NCI-H2171 treated with DMSO at 0.1 percent for 48 hours (cell line): ENCODE data around the gene TDRD1.
A peak's percentile ranks its signal among the peaks of the same experiment; 100 is the strongest.
"Not testable (repeated sequence)": the region's sequence is repeated elsewhere in the genome, so short reads cannot be mapped to it uniquely, and the experiment has no call there.

Experiments used
- DNase-seq: peaks from one replicate; lab custom pipeline; 2025; lab: John Stamatoyannopoulos, UW

Gene TDRD1

GRCh38 chr10:114179148-114179547 lies at the start of gene TDRD1:
Gene TDRD1 (plus strand): TSS chr10:114179353. CDS start chr10:114187832, 8,479 bp downstream.
- no peak for DNase-seq

- DNase-seq = no peak
Observed at GRCh38 chr10:114131094-114131493, 48.1 kb upstream of the TDRD1 start.

- no peak for DNase-seq
Observed at GRCh38 chr10:114135476-114135875, 43.7 kb upstream of the TDRD1 start.

GRCh38 chr10:114138581-114138980 lies 40.6 kb upstream of the TDRD1 start:
- no peak for DNase-seq

- DNase-seq = no peak
Observed at GRCh38 chr10:114140036-114140435, 39.1 kb upstream of the TDRD1 start.

- DNase-seq = not testable (repeated sequence)
Observed at GRCh38 chr10:114140827-114141226, 38.3 kb upstream of the TDRD1 start.

GRCh38 chr10:114142018-114142417 lies 37.1 kb upstream of the TDRD1 start:
- no peak for DNase-seq

- DNase-seq = no peak
Observed at GRCh38 chr10:114143160-114143559, 36.0 kb upstream of the TDRD1 start.

GRCh38 chr10:114149476-114149875 lies 29.7 kb upstream of the TDRD1 start:
- not testable (repeated sequence) for DNase-seq

- DNase-seq = no peak
Observed at GRCh38 chr10:114151486-114151885, 27.7 kb upstream of the TDRD1 start.

GRCh38 chr10:114151892-114152291 lies 27.3 kb upstream of the TDRD1 start:
- no peak for DNase-seq

GRCh38 chr10:114157912-114158311 lies 21.2 kb upstream of the TDRD1 start:
- DNase-seq = no peak

GRCh38 chr10:114163062-114163461 lies 16.1 kb upstream of the TDRD1 start:
- no peak for DNase-seq

GRCh38 chr10:114166043-114166442 lies 13.1 kb upstream of the TDRD1 start:
- no peak for DNase-seq

- no peak for DNase-seq
Observed at GRCh38 chr10:114166494-114166893, 12.7 kb upstream of the TDRD1 start.

- DNase-seq = no peak
Observed at GRCh38 chr10:114167985-114168384, 11.2 kb upstream of the TDRD1 start.

GRCh38 chr10:114168450-114169009 lies 10.6 kb upstream of the TDRD1 start:
- DNase-seq = no peak

- DNase-seq = no peak
Observed at GRCh38 chr10:114172216-114172615, 6.9 kb upstream of the TDRD1 start.

- no peak for DNase-seq
Observed at GRCh38 chr10:114172776-114173602, 6.2 kb upstream of the TDRD1 start.

GRCh38 chr10:114173603-114173920 lies 5.6 kb upstream of the TDRD1 start:
- no peak for DNase-seq

- DNase-seq = peak; percentile 87
Observed at GRCh38 chr10:114173921-114174694, 5.0 kb upstream of the TDRD1 start, which contains the start of gene CCDC186. Gene CCDC186 (minus strand): TSS chr10:114174203. CDS start chr10:114163268, 10,935 bp downstream.

GRCh38 chr10:114174695-114175188 lies 4.4 kb upstream of the TDRD1 start:
- peak; percentile 55 for DNase-seq

GRCh38 chr10:114175667-114176066 lies 3.5 kb upstream of the TDRD1 start:
- no peak for DNase-seq
